GM19452 (cell line): ENCODE data around the gene RNU6-8.

Source experiments
- ATAC-seq: cut with Tn5 transposase; IDR thresholded peaks from one replicate; pipeline ENCODE4 v1.9.1; 2021; ENCODE audit not compliant: unreplicated experiment

Gene RNU6-8

DNA sequence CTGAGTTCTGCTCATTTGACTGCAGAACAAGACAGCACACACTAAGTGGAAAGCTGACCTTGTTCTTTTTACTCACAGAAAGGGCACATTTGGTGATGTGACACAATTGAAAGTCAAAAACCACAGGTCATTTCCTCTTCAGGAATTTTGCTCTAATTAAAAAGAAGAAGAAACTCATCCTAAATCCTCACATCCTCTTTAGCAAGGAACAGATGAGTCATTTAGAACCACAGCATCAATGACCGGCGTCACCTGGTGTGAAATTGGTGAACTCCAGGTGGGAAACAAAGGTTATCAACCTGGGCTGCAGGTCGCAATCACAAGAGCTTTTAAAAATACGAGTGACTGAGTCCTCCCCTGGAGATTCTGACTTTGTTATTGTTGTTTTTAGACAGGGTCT lies 2.9 kb upstream of the RNU6-8 start:
- peak; percentile 18 for ATAC-seq

DNA sequence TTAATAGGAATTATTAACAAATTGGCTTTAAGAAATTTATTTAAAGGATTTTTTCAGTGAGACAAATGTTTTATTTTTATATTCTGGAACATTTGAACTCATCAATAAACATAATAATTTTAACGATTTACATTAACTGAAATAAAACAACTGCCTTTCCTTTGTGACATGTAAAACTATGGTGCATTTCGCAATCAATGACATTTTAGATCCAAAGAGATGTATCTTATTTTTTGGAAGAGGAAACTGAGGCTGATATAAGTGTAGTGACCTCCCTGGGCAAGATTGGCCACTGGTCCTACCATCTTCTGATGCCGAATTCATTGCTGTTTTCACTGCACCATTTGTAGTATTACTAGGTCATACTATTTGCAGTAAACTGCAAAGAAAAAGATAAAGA lies 2.5 kb upstream of the RNU6-8 start:
- no peak for ATAC-seq

DNA sequence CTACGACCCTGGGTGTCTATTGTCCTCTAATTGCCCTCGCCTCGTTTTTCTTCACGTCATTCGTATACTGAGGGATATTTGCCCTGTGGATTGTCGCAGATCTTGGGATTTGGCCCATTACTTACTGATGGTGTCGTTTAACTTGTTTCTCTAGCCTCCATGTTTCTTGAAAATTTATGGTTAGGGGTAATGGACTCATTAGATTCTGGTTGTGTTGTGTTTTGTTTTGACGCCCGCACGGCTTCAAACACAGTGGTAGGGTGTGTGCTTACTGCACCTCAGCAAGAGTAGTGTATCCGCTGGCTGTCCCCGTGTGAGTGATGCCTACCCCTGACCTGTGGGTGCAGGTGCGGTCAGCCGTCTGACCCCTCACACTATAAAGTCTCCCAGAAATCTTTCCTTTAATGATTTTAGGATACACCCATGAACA lies 874 bp upstream of the RNU6-8 start:
- no peak for ATAC-seq

DNA sequence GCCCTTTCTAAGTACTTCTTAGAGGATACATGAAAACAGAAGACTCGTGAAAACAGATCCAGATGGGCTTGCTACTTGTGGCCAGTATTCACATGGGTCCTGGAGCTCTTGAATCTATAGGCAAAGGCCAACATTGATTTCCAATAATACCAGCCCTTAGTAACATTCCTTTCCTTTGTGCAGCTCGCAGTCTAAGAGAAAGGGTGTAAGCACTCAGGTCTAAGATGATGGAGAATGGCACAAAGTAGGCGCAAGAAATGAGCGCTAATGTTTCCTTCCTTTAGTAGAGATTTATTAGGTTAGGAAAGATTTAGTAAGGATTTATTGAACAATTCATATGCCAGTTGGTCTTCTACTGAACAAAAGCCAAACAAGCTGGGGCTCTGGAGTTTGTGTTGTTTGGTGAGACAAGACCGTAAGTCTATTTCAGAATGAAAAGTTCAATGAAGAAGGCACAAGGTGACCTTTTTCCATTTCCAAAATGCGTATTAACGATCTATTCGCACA lies 525 bp downstream of the RNU6-8 start:
- ATAC-seq, result no peak

DNA sequence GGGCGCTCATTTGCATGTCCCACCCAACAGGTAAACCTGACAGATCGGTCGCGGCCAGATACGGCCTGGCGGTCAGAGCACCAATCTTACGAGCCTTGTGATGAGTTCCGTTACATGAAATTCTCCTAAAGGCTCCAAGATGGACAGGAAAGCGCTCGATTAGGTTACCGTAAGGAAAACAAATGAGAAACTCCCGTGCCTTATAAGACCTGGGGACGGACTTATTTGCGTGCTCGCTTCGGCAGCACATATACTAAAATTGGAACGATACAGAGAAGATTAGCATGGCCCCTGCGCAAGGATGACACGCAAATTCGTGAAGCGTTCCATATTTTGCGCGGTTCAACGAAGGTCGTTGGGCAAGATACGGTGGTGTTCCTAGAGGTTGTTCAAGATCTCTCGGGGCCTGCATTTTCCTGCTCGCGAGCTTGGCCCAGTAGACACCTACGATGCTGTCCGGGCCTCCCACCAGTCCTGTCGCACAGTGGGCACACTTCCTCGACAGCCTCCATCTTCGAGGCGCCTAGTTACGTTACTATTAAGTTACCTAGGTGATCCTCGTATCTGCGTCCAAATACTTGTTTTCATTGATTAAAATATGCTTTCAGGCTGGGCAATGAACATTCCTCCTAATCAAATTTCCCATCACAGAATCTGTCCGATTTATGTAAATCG lies 1.1 kb downstream of the RNU6-8 start, which contains the start of gene RNU6-7:
Gene RNU6-7 (plus strand): TSS at position 230 of the 675 bp plus-strand sequence.
- ATAC-seq, result no peak

DNA sequence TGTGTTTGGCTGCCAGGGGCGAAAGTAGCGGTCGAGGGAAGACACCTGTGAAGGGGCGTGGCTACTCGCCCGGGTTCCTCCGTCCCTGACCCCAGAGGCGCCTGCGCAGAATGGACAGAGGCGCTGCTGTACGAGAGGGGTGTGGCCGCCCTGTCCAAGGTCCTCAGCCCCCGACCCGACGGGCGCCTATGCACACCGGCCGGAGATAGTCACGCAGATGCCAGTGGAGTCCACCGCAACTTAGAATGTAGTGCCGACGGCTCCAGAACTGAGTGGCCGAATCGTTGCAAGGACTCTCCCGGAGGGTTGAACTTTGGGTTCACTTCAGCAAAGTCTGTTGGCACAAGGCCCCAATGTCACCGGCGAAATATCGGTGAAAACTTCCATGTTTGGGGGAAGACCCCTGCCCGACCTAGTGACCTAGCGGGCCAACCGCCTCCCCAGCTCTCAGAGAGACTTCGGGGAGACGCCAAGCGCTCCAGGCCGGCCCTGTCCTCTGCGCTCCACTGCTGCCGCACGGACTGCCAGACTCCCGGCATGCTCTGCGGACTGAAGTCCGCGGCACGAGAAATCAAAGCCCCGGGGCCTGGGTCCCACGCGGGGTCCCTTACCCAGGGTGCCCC lies 1.8 kb downstream of the RNU6-8 start:
- peak; percentile 50 for ATAC-seq

DNA sequence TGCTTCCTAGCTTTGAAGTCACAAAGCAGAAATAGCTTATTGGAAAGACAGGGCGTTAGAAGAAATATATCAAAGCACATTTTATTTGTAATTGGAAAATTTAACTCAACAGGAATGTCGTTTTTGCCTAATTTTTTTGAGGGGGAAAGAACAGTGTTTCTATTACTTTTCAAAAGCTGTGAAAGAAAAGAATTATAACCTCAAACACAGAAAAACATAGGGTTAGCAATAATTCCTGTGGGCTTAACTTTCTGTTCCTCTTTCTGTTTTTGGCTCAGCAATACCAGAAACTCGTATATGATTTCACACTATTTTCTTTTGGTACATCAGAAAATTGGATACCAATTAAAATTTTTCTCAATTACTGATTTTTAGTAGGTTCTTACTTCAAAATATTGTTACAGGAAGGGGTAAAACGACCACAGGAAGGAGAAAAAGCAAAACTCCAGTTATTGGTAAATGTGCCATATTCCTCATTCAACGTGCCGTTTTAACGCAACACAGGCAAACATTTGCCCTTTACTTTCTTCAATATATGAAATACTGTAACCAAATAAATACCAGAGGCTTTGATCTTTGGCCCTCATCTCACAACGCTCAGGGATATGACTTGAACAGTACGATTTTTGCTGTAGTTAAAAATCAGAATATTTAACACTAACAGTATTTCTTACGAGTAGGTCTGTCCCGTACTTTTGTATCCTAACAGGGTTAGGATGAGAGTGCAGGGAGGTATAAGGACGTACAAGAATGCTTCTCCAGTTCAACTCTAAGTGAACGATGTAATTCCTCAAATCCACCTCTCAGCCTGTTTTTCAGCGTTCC lies 2.5 kb downstream of the RNU6-8 start:
- no peak for ATAC-seq

DNA sequence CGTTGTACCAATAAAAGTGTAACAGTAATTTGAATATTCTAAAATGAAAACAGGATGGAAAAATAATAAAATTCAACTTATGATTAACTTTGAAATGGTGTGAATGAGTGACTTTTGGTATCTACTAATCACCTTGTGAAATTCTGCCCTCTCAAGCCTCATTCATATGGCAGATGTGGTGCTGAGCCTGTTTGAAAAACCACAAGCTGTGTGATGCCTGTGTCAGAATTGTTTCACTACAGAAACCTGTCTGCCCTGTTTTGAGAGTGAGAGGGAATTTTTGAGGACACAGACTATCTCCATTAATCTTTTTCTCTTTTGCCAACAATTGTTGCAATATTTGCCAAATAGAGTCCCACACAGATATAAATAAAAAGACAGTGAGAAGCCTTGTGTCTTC lies 5.2 kb downstream of the RNU6-8 start:
- peak; percentile 42 for ATAC-seq

DNA sequence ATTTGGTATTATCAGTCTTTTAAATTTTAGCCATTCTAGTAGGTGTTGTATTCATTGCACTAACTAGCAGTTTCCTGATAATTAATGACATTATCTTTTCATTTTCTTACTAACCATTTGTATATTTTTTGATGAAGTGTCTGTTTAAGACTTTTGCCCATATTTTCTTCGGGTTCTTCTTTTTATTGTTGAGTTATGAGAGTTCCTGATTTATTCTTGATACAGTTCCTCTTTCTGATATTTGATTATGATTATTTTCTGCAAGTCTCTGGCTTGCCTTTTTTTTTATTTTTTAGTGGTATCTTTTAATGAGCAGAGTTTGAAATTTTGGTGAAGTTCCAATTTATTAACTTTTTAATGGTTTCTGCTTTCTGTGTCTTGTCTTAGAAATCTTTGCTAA lies 7.4 kb downstream of the RNU6-8 start:
- no peak for ATAC-seq

DNA sequence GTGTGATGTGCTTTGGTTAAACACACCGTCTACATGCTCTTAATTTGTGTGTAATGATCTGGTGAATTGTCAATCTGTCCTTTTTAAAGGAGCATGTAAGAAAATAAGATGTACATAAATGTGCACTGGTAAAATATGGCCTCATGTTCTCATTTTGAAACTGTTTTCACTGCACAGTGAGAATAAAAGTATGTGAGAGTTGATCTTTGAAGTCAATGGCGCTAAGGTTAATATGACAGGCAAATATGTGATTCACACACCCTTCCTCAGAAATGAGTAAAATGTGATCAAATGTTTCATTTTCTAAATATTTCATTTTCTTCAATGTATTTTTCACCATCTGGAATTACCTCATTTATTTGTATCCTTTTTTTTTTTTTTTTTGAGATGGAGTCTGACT lies 9.5 kb downstream of the RNU6-8 start:
- ATAC-seq, result no peak

DNA sequence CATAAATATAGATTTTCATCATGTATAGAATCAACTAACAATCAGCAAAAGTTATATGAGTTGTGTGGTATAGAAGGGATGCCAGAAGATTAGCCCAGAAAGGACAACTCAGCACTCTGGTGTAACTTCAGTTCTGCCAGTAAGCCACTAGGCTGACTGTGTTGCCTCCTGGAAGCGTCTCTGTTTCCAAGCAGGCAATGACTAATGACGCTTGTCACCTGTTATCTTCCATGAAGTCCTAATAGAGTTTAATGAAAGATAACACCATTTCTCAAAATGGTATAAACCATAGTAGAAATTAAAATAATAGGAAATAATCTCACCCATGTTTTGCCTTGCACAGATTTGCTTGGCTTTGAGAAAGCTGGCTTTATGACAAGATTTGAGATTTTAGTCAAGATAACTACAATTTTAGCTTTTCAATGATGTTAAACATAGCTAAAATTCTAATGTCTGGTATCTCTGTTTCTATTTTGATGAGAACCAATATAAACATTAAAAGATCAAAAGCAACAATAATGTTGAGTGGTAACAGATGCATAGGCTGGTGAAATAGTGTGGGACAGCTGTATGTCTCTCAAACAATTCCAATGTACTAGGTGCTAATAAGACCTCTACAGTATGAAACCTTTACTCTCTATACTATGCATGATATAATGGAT lies 10.2 kb downstream of the RNU6-8 start:
- ATAC-seq, result no peak

DNA sequence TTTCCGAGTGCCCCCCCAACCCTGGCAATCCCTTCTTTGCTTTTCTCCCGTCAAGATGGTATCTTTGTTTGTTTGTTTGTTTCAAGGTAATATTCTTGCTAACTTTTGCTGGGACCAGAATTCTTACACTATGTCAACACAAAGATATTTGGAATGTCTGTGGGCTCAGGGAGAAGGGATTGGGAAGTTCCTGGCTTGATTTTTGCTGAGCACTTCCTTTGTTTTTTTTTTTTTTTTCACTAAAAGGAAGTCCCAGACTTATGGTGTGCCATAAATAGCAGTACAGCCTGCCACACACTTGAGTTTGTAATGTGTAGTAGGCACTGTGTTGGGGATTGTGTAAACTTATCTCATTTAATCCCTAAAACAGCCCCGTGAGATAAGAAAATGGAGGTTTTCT lies 12.4 kb downstream of the RNU6-8 start:
- ATAC-seq, result no peak

DNA sequence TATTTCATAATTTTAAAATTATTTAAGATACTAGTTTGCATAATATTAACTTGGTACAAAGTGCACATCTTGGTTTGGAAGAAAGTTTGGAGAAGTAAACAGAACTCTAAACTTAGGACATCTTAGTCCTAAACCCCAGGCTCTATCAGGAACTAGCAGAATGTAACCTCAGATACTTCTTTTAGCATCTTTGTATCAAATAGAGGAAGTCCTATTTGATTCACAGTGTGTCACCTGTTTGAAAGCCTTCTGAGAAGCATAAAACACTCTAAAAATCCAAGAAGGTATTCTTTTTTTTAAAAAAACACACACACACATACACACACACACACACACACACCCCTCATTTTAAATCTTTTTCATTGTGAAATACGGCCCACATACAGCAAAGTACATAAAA lies 13.3 kb downstream of the RNU6-8 start:
- ATAC-seq, result no peak

DNA sequence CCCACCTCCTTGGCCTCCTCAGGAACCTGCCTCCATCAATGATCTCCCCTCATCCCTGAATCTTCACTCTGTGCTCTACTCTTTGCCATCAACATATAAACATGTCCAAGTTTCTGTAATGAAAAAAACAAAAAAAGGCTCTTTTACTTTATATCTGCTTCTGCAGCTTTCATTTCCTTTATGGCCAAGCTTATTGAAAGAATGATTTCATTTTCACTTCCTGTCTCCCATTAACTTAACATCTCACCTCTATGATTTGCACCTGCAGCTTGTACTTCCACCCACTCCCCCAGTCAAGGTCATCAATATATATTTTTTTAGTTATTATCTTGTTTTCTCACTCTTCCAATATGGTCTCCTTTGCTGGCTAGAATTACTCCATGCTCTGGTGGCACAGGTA lies 16.8 kb downstream of the RNU6-8 start:
- ATAC-seq, result no peak

DNA sequence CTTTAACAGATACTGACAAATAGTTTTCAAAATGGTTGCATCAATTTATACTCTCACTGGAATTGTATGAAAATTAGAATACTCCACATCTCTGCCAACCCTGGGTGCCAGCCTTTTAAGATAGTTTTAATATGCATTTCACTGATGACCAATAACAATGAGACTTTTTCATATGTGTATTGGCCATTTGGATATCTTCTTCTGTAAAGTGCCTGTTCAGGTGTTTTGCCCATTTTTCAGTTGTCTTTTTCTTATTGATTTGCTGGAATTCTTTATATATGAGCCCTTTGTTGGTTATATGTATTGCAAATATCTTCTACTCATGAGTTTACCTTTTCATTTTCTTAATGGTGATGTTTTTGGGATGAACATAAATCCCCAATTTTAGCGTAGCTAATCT lies 18.0 kb downstream of the RNU6-8 start:
- ATAC-seq, result no peak

DNA sequence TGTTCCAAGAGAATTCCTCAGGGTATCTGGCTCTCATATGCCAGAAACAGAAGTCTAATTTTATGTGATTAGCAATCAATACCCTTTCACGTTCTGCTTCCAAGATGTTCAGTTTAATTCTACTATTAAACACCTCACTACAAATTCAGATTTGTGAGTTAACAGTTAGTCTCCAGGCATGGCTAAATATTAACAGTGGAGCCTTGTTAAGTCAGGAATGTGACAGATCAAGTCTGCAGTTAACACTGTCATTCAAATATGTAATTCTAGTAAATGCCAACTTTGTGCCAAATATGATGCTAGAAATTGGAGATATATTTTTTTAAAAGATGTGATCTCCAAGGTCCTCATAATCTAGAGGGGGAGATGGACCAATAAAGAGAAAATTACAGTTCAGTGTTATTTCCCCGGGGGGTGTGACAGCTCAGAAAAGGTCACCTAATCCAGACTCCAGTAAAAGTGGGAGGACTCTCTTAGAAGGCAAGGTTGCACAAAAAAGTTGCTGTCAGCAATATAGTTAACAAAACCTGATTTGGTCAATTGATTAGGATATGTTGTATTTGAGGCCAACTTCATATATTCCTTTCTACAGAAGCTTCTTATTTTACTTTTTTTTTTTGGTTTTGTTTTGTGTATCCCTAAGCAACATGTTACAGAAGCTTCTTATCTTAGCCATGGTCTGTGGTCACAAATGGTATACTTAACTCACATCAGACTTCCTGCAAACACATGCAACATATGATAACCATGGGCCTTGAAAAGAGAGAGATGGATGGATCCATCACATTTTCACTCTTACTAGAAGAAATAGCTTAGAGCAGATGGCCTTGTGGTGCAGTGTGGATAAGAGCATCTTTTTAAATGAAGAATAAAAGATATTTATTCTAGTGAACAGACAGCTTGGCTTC lies 19.7 kb downstream of the RNU6-8 start:
- no peak for ATAC-seq

DNA sequence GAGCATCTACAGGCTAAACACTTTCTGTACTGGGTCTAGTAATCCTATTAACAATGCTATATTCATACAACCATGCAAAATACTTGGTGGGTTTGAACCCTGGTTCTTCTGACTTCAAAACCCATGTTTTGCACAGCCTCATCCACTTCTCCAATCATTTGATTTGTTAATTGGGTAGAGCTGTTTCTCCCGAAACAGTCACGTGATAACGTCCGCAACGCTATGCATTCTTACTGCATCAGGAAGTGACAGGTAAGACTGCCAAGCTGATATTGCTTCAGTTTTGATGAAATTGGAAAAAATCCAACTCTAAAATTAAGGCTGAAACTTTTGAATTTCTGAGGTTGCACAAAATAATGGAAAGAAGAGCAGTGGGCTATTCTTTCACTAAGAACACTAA lies 31.6 kb downstream of the RNU6-8 start:
- ATAC-seq, result no peak

DNA sequence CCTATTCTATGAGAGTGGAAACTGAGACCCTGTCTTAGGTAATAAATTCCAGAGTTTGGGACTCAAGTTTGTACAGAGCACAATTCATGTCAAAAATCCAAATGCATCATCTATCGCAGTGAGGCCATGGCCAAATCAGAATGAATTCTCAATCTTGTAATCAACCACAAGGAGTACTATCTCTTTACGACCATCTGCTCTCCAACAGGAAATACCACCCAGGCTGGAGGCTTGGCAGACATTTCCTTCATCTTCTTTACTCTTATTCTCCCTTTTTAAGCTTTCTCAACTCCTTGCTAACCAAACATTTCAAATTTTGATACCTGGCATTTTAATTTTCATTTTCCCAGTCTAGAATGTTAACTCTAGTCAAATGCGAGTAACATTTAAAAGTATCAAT lies 33.9 kb downstream of the RNU6-8 start:
- no peak for ATAC-seq

DNA sequence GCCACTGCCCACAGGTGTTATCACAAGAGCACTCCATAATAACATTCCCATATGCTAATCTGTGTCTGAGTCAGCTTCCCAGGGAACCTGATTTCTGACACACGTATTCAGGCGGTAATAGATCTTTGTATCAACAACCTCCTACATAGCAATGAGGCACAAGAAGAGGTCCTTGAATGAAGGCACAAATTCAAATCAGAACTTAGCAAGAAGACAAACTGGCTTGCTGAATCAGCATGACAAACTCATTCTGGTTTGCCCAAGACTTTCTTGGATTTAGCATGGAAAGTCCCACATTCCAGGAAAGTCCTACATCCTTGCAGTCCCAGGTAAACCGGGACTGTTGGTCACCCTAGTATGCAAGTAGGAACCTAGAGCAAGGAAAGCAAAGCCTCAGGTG lies 35.2 kb downstream of the RNU6-8 start:
- no peak for ATAC-seq

DNA sequence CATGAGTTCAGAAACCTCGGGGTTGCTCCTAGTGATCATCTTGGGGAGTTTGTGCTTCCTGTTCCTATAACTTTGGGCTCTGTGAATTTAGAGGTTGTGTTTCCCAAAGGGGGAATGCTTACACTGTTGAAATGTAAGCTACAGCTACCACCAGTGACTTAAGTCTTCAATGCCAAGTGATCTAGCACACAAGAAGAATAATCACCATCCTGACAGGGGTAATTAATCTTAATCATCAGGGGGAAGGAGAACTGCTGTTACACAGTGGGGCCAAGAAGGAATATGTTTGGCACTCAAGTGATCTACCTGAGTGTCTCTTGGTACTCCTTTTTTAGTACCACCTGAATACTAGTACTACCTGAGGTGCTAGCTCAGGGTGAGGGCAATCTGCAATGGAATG lies 36.1 kb downstream of the RNU6-8 start:
- no peak for ATAC-seq
